AG04450 (cell line): ENCODE data around the gene MTHFD1L. TPM values are rescaled to one million over a fixed set of nuclear protein-coding genes. Genes with fewer than 3 reads are reported as not detected.

Experiments used
- CTCF ChIA-PET: fragments of 300-600, 350-600 bp; formaldehyde crosslinking; extraction: SDS; loops from one replicate; lab custom pipeline; 2022; ENCODE audit warnings: antibody characterized with exemption, inconsistent platforms; lab: Charles Lee
- POLR2A ChIA-PET: fragments of 350-600 bp; formaldehyde crosslinking; extraction: SDS; loops from one replicate; lab custom pipeline; 2021; ENCODE audit warnings: antibody characterized with exemption, inconsistent platforms; lab: Yijun Ruan, JAX
- DNase-seq: peaks from one replicate; pipeline ENCODE4 v3.0.0-alpha.2; 2011; ENCODE audit warnings: low read depth, low spot score
- H3K27ac ChIP-seq: one replicate; pipeline ENCODE4 v1.5.1; 2012; ENCODE audit warnings: low read depth, low read length, control low read depth
- H3K27me3 ChIP-seq: one replicate; pipeline ENCODE4 v1.6.0; 2012; ENCODE audit warnings: low read length; ENCODE audit not compliant: control insufficient read depth, insufficient read depth
- H3K4me3 ChIP-seq: 2 replicates; pipeline ENCODE4 v1.5.1; 2011; ENCODE audit warnings: mild to moderate bottlenecking, low read depth, low read length, control low read depth
- H3K9me3 ChIP-seq: 2 replicates; pipeline ENCODE4 v1.5.1; 2012; ENCODE audit warnings: low read length; ENCODE audit not compliant: control insufficient read depth, insufficient read depth
- CTCF ChIP-seq: IDR thresholded peaks from 2 replicates; pipeline ENCODE4 v1.5.1; 2011; ENCODE audit warnings: low read depth, low read length, control low read depth, inconsistent platforms
- polyA plus RNA-seq: library from polyadenylated mRNA; depleted of rRNA; stranded (reverse); fragments of >200 nt; gene quantifications from 2 replicates; pipeline ENCODE4 v1.2.3, GENCODE V29; 2011

MTHFD1L gene
- polyA plus RNA-seq, 1 experiment: 69.1 TPM

GRCh38 chr6:150876598-150876997 is 11.1 kb downstream of the MTHFD1L start:
- CTCF ChIA-PET: interaction anchor here (2.0 to 2.7 kb wide), 3 partner anchors 15 to 61 kb away, joined by 5 to 16 read pairs (median 7); no protein-coding TSS in a partner anchor
- no peak overlapping the region for H3K27ac ChIP-seq
- no peaks in the 10 kb centered on the region for H3K9me3 ChIP-seq
- no peaks in the 10 kb centered on the region for H3K27me3 ChIP-seq
- no peak for DNase-seq
- no peak overlapping the region for H3K4me3 ChIP-seq
- no peak for TF ChIP-seq CTCF
- POLR2A ChIA-PET: no interaction called here

- no peak for DNase-seq
- TF ChIP-seq CTCF: no peak
- no peaks in the 10 kb centered on the region for H3K27me3 ChIP-seq
- no peaks in the 10 kb centered on the region for H3K9me3 ChIP-seq
- H3K4me3 ChIP-seq: no peak overlapping the region
- no peak overlapping the region for H3K27ac ChIP-seq
- POLR2A ChIA-PET: interaction anchor here (1.8 kb wide), 1 partner anchor 12 kb away, joined by 5 read pairs; no protein-coding TSS in a partner anchor
- CTCF ChIA-PET: interaction anchor here (1.2 to 2.7 kb wide), 3 partner anchors 14 to 136 kb away, joined by 4 to 16 read pairs (median 7); no protein-coding TSS in a partner anchor
Observed at GRCh38 chr6:150877928-150878327, 12.4 kb downstream of the MTHFD1L start.

GRCh38 chr6:150878347-150879213 is 13.1 kb downstream of the MTHFD1L start:
- TF ChIP-seq CTCF: no peak
- ChIA-PET CTCF (interaction anchor here (1.2 to 2.7 kb wide), 2 partner anchors 13 to 136 kb away, joined by 4 to 16 read pairs; no protein-coding TSS in a partner anchor), POLR2A (interaction anchor here (1.8 kb wide), 1 partner anchor 12 kb away, joined by 5 read pairs; no protein-coding TSS in a partner anchor)
- Histone ChIP-seq H3K9me3 (no peaks in the 10 kb centered on the region), H3K4me3 (no peak overlapping the region), H3K27ac (peak overlapping the region; percentile 13), H3K27me3 (no peaks in the 10 kb centered on the region)
- no peak for DNase-seq

GRCh38 chr6:150880336-150880735 is 14.8 kb downstream of the MTHFD1L start:
- ChIA-PET POLR2A (no interaction called here), CTCF (interaction anchor here (1.3 to 1.6 kb wide), 3 partner anchors 11 to 444 kb away, joined by 4 to 6 read pairs (median 5); no protein-coding TSS in a partner anchor)
- Histone ChIP-seq H3K4me3 (no peak overlapping the region), H3K27me3 (no peaks in the 10 kb centered on the region), H3K9me3 (no peaks in the 10 kb centered on the region), H3K27ac (no peak overlapping the region)
- no peak for TF ChIP-seq CTCF
- no peak for DNase-seq
